HEK293T (cell line): Measurements from ENCODE around the gene PBX1.

Source experiments
- FOXM1 ChIP-seq: fragments of 450-650 bp; IDR thresholded peaks from 2 replicates; pipeline ENCODE4 v1.6.1; 2017; ENCODE audit warnings: mild to moderate bottlenecking, borderline replicate concordance
- TARDBP ChIP-seq: fragments of 450-650 bp; IDR thresholded peaks from 2 replicates; pipeline ENCODE4 v1.6.1; 2016

DNA sequence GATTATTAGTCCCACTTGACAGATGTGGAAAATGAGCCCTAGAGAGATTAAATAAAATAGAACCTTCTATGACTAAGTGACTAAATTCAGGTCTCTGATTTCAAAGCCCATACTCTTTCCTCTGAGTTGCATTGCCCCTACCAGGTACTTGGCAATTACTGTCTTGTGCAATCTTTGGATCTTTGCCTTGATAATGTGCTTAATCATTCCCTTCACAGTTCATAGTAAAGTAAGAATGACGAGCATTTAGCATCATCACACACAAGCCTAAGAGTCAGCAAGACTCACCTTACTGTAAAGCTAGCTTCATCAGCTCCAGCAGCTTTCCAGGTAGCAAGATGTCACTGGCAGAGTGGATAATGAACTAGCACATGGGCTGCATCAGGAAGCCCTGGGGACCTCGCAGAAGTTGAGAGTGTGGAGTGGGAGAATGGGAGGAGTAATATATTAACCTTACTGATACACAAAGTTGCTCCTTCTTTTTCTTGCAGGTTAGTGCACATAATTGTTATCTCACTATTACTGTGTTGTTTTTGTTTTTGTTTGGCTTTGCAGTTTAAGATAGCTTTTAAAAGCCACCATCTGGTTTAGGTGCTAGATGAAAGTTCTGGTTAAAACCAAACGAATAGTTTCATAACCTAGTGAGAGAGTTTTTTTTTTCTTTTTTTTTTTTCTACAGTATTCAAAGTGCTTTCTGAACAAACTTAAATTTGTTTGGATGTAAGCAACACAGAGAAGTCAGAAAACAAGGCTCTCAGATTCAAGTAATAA lies 71.8 kb downstream of the PBX1 start:
- TF ChIP-seq FOXM1 (no peak), TARDBP (no peak)
